Activated B cell treated with CpG ODN at 0.5 μM for 24 hours (primary cell): ENCODE measurements around the gene TRAPPC3L. TPM values are rescaled to one million over a fixed set of nuclear protein-coding genes. Genes with fewer than 3 reads are reported as not detected.
A peak's percentile ranks its signal among the peaks of the same experiment; 100 is the strongest.

Experiments used
- ATAC-seq: fragments of 200-7000 bp; cut with Tn5 transposase; one replicate; pipeline ENCODE4 v1.10.0; 2021; ENCODE audit warnings: low read depth, mild to moderate bottlenecking, moderate library complexity
- CTCF ChIA-PET: fragments of 350-600 bp; sonication (Branson Sonifier 250); formaldehyde crosslinking; loops from one replicate; lab custom pipeline; 2021; ENCODE audit warnings: antibody characterized with exemption; lab: Charles Lee
- POLR2A ChIA-PET: fragments of 350-600 bp; sonication (Branson Sonifier 250); formaldehyde crosslinking; loops from one replicate; lab custom pipeline; 2021; ENCODE audit warnings: antibody characterized with exemption; lab: Charles Lee
- DNase-seq: peaks from one replicate; pipeline ENCODE4 v3.0.0; 2022
- H3K27ac Mint-ChIP-seq: one replicate; pipeline ENCODE4 v1.8.0; 2020; ENCODE audit warnings: mixed read lengths
- H3K27me3 Mint-ChIP-seq: one replicate; pipeline ENCODE4 v1.8.0; 2021; ENCODE audit warnings: mixed read lengths
- H3K36me3 Mint-ChIP-seq: one replicate; pipeline ENCODE4 v1.8.0; 2021; ENCODE audit warnings: low read depth, mixed read lengths
- H3K4me1 Mint-ChIP-seq: one replicate; pipeline ENCODE4 v1.8.0; 2021; ENCODE audit warnings: mixed read lengths
- H3K4me3 Mint-ChIP-seq: one replicate; pipeline ENCODE4 v1.8.0; 2020; ENCODE audit warnings: mild to moderate bottlenecking, mixed read lengths
- H3K9me3 Mint-ChIP-seq: one replicate; pipeline ENCODE4 v1.8.0; 2020; ENCODE audit warnings: mixed read lengths
- CTCF ChIP-seq: fragments of 200-600 bp; IDR thresholded peaks from one replicate; pipeline ENCODE4 v1.8.0; 2022; ENCODE audit warnings: antibody characterized with exemption, mild to moderate bottlenecking
- intact Hi-C: fragments of 100-400 bp; cut with micrococcal nuclease; formaldehyde crosslinking; loops from one replicate; pipeline ENCODE4 v1.15.1; 2024
- total RNA-seq: library from RNA; stranded (reverse); gene quantifications from 2 replicates; pipeline ENCODE4 v1.2.3, GENCODE V29; 2022

The TRAPPC3L gene
- total RNA-seq, 1 donor from 2014 or later = not detected

GRCh38 chr6:116564921-116565872 is 19.7 kb upstream of the TRAPPC3L start:
- no peak for DNase-seq
- Mint-ChIP-seq H3K36me3 (no peaks in the 10 kb centered on the region), H3K4me3 (peak overlapping the region; percentile 32), H3K4me1 (peaks cover 16% of the 10 kb centered on the region), H3K9me3 (no peaks in the 10 kb centered on the region), H3K27ac (no peak overlapping the region), H3K27me3 (peaks cover 14% of the 10 kb centered on the region)
- ChIA-PET POLR2A (no interaction called here), CTCF (interaction anchor here (1.0 to 1.4 kb wide), 2 partner anchors 11 to 276 kb away, joined by 3 to 4 read pairs; no protein-coding TSS in a partner anchor)
- ATAC-seq = peak; percentile 37
- no peak for TF ChIP-seq CTCF
- intact Hi-C loops = no loop called here

GRCh38 chr6:116564311-116564710 is 18.8 kb upstream of the TRAPPC3L start:
- Mint-ChIP-seq H3K36me3 (no peaks in the 10 kb centered on the region), H3K27me3 (peaks cover 14% of the 10 kb centered on the region), H3K4me3 (no peak overlapping the region), H3K27ac (no peak overlapping the region), H3K4me1 (peaks cover 8% of the 10 kb centered on the region), H3K9me3 (no peaks in the 10 kb centered on the region)
- ChIA-PET CTCF (interaction anchor here (1.0 to 2.7 kb wide), 3 partner anchors 10 to 296 kb away, joined by 3 to 15 read pairs (median 4); no protein-coding TSS in a partner anchor), POLR2A (no interaction called here)
- ATAC-seq = no peak
- no peak for TF ChIP-seq CTCF
- no peak for DNase-seq
- intact Hi-C loops = no loop called here

- Mint-ChIP-seq H3K4me3 (no peak overlapping the region), H3K9me3 (no peaks in the 10 kb centered on the region), H3K36me3 (no peaks in the 10 kb centered on the region), H3K27ac (no peak overlapping the region), H3K27me3 (peaks cover 14% of the 10 kb centered on the region), H3K4me1 (peaks cover 3% of the 10 kb centered on the region)
- no peak for DNase-seq
- intact Hi-C loops = no loop called here
- ChIA-PET POLR2A (interaction anchor here (1.2 kb wide), 1 partner anchor 284 kb away, joined by 4 read pairs; the partner anchor contains the start of gene TSPYL1), CTCF (interaction anchor here (0.9 to 2.7 kb wide), 7 partner anchors 7 to 295 kb away, joined by 3 to 15 read pairs (median 5); partner anchors contain the start of gene RWDD1)
- TF ChIP-seq CTCF = no peak
- no peak for ATAC-seq
Measured at GRCh38 chr6:116563830-116564229, 18.3 kb upstream of the TRAPPC3L start.

GRCh38 chr6:116562614-116563013 is 17.1 kb upstream of the TRAPPC3L start:
- H3K27me3 Mint-ChIP-seq = peaks cover 14% of the 10 kb centered on the region
- no peak for TF ChIP-seq CTCF
- H3K36me3 Mint-ChIP-seq = no peaks in the 10 kb centered on the region
- CTCF ChIA-PET = interaction anchor here (0.7 to 2.7 kb wide), 11 partner anchors 8 to 309 kb away, joined by 3 to 15 read pairs (median 4); partner anchors contain the start of genes RWDD1 and TSPYL4
- ATAC-seq (no peak), DNase-seq (no peak)
- H3K4me3 Mint-ChIP-seq = no peak overlapping the region
- H3K9me3 Mint-ChIP-seq = no peaks in the 10 kb centered on the region
- intact Hi-C loops = no loop called here
- H3K4me1 Mint-ChIP-seq = peaks cover 2% of the 10 kb centered on the region
- POLR2A ChIA-PET = interaction anchor here (1.2 to 1.3 kb wide), 2 partner anchors 8 to 283 kb away, joined by 4 read pairs; partner anchors contain the start of genes RWDD1 and TSPYL1
- H3K27ac Mint-ChIP-seq = no peak overlapping the region

GRCh38 chr6:116562019-116562403 is 16.5 kb upstream of the TRAPPC3L start:
- H3K9me3 Mint-ChIP-seq = no peaks in the 10 kb centered on the region
- peaks cover 14% of the 10 kb centered on the region for H3K27me3 Mint-ChIP-seq
- TF ChIP-seq CTCF = no peak
- H3K27ac Mint-ChIP-seq = no peak overlapping the region
- ChIA-PET POLR2A (interaction anchor here (1.3 kb wide), 1 partner anchor 9 kb away, joined by 4 read pairs; the partner anchor contains the start of gene RWDD1), CTCF (interaction anchor here (1.0 to 2.7 kb wide), 5 partner anchors 9 to 309 kb away, joined by 3 to 15 read pairs (median 5); partner anchors contain the start of genes RWDD1 and TSPYL4)
- ATAC-seq (no peak), DNase-seq (no peak)
- intact Hi-C loops = no loop called here
- no peak overlapping the region for H3K4me3 Mint-ChIP-seq
- H3K4me1 Mint-ChIP-seq = peaks cover 2% of the 10 kb centered on the region
- no peaks in the 10 kb centered on the region for H3K36me3 Mint-ChIP-seq
